ENCODE measurements around the gene KTN1.

DNA sequence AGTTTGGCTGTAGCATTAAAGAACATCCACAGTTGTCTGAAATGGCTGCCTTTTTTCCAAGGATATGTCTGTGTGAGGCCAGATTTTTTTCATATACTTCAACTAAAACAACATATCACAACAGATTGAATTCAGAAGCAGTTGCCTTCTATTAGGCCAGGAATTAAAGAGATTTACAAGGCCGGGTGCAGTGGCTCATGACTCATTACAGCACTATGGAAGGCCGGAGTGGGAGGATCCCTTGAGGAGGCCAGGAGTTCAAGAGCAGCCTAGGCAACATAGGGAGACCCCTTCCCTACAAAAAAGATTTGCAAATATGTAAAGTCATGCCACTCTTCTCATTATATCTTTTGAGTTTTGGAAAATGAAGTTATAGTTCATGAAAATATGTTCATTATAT, 108.6 kb downstream of the KTN1 start:
- no peak for TF ChIP-seq POLR2A (IDR thresholded peaks at IDR 0.05)
- TF ChIP-seq CTCF (IDR thresholded peaks at IDR 0.05) = no peak
